Measurements from ENCODE around the gene LRRC4C.

- TF ChIP-seq CTCF (conservative IDR thresholded peaks at IDR 0.05 in 1 of 2, IDR thresholded peaks at IDR 0.05 in 1 of 2; ENCODE audit: extremely low read depth in 1 of 2, insufficient read depth in 1 of 2, low read depth in 1 of 2, low read length in 2 of 2) = no peak
- no peak for TF ChIP-seq EZH2 (IDR thresholded peaks at IDR 0.05; ENCODE audit: borderline replicate concordance, low read length)
Observed at GRCh38 chr11:40407355-40407754, 1052.1 kb downstream of the LRRC4C start.
